Peyer's patch (tissue), 4 donors: ENCODE results near the gene DACH1. TPM values are rescaled to one million over a fixed set of nuclear protein-coding genes. Genes with fewer than 3 reads are reported as not detected.

Experiments used
- DNase-seq, 3 donors: peaks; one replicate each; pipeline ENCODE4 v3.0.0-alpha.2; 2017 to 2019
- H3K27ac ChIP-seq, 4 donors: fragments of 200-600 bp; sonication (generic); one replicate each; pipeline ENCODE4 v1.5.1; 2016 to 2019
- H3K27me3 ChIP-seq, 2 donors: fragments of 200-600 bp; sonication (generic); one replicate each; pipeline ENCODE4 v1.5.1; 2019
- H3K36me3 ChIP-seq, 3 donors: fragments of 200-600 bp; sonication (generic); one replicate each; pipeline ENCODE4 v1.5.1; 2016 to 2019
- H3K4me1 ChIP-seq, 4 donors: fragments of 200-600 bp; sonication (generic); one replicate each; pipeline ENCODE4 v1.5.1; 2016 to 2019
- H3K4me3 ChIP-seq, 4 donors: fragments of 200-600 bp; sonication (generic); 1 replicate in 3 of 4; 2 replicates in 1 of 4; pipeline ENCODE4 v1.5.1; 2016 to 2019; ENCODE audit warnings: mild to moderate bottlenecking in 1 of 4
- H3K9me3 ChIP-seq, 4 donors: fragments of 200-600 bp; sonication (generic); one replicate each; pipeline ENCODE4 v1.5.1; 2016 to 2019; ENCODE audit warnings: mild to moderate bottlenecking in 1 of 4
- CTCF ChIP-seq, 6 experiments: fragments of 450-650 bp in 4 of 6; fragments of 200-600 bp in 2 of 6; sonication (generic) in 1 of 6; IDR thresholded peaks; one replicate each; pipeline ENCODE4 v1.5.1; 2017 to 2019; ENCODE audit warnings: antibody characterized with exemption in 6 of 6, mild to moderate bottlenecking in 3 of 6, moderate library complexity in 1 of 6
- POLR2A ChIP-seq, 2 donors: fragments of 450-650 bp; IDR thresholded peaks; one replicate each; pipeline ENCODE4 v1.5.1; 2017; ENCODE audit warnings: antibody characterized with exemption in 2 of 2, mild to moderate bottlenecking in 2 of 2, moderate library complexity in 2 of 2
- total RNA-seq, 4 donors: library from RNA; depleted of rRNA; stranded (reverse); fragments of >200 nt; gene quantifications; one replicate each; pipeline ENCODE4 v1.1.0, GENCODE V29; 2016

DACH1 gene
- total RNA-seq, 4 donors from 2014 or later, result 15.2 to 63.5 (median 24.4) TPM

GRCh38 chr13:71412231-71412630, 454.8 kb downstream of the DACH1 start:
- no peak for TF ChIP-seq POLR2A (IDR thresholded peaks at IDR 0.05)
- TF ChIP-seq CTCF (IDR thresholded peaks at IDR 0.05), result no peak
- no peaks in the 10 kb centered on the region for H3K4me1 ChIP-seq
- H3K4me3 ChIP-seq, result no peak overlapping the region
- no peak for DNase-seq
- no peak overlapping the region for H3K27ac ChIP-seq
- H3K27me3 ChIP-seq, result no peaks in the 10 kb centered on the region
- H3K36me3 ChIP-seq, result no peaks in the 10 kb centered on the region
- H3K9me3 ChIP-seq, result no peaks in the 10 kb centered on the region

GRCh38 chr13:71408416-71408815, 458.6 kb downstream of the DACH1 start:
- no peaks in the 10 kb centered on the region for H3K9me3 ChIP-seq
- no peak for TF ChIP-seq CTCF (IDR thresholded peaks at IDR 0.05)
- no peak for TF ChIP-seq POLR2A (IDR thresholded peaks at IDR 0.05)
- no peaks in the 10 kb centered on the region for H3K4me1 ChIP-seq
- no peak overlapping the region for H3K27ac ChIP-seq
- H3K36me3 ChIP-seq, result no peaks in the 10 kb centered on the region
- no peaks in the 10 kb centered on the region for H3K27me3 ChIP-seq
- H3K4me3 ChIP-seq, result no peak overlapping the region
- DNase-seq, result no peak

- Histone ChIP-seq H3K27me3 (no peaks in the 10 kb centered on the region), H3K4me1 (no peaks in the 10 kb centered on the region), H3K36me3 (no peaks in the 10 kb centered on the region), H3K27ac (no peak overlapping the region), H3K4me3 (no peak overlapping the region), H3K9me3 (no peaks in the 10 kb centered on the region)
- TF ChIP-seq CTCF (IDR thresholded peaks at IDR 0.05), result no peak
- TF ChIP-seq POLR2A (IDR thresholded peaks at IDR 0.05), result no peak
- no peak for DNase-seq
Observed at GRCh38 chr13:71399631-71400215, 467.3 kb downstream of the DACH1 start.

- no peaks in the 10 kb centered on the region for H3K27me3 ChIP-seq
- H3K36me3 ChIP-seq, result no peaks in the 10 kb centered on the region
- no peak for DNase-seq
- H3K4me1 ChIP-seq, result no peaks in the 10 kb centered on the region
- H3K9me3 ChIP-seq, result no peaks in the 10 kb centered on the region
- no peak for TF ChIP-seq CTCF (IDR thresholded peaks at IDR 0.05)
- no peak for TF ChIP-seq POLR2A (IDR thresholded peaks at IDR 0.05)
- no peak overlapping the region for H3K27ac ChIP-seq
- no peak overlapping the region for H3K4me3 ChIP-seq
Observed at GRCh38 chr13:71396149-71396548, 470.9 kb downstream of the DACH1 start.

GRCh38 chr13:71395053-71395452, 472.0 kb downstream of the DACH1 start:
- H3K4me1 ChIP-seq, result no peaks in the 10 kb centered on the region
- no peak overlapping the region for H3K27ac ChIP-seq
- no peaks in the 10 kb centered on the region for H3K27me3 ChIP-seq
- H3K4me3 ChIP-seq, result no peak overlapping the region
- no peaks in the 10 kb centered on the region for H3K36me3 ChIP-seq
- no peak for TF ChIP-seq CTCF (IDR thresholded peaks at IDR 0.05)
- TF ChIP-seq POLR2A (IDR thresholded peaks at IDR 0.05), result no peak
- no peaks in the 10 kb centered on the region for H3K9me3 ChIP-seq
- no peak for DNase-seq

GRCh38 chr13:71394176-71394575, 472.8 kb downstream of the DACH1 start:
- no peaks in the 10 kb centered on the region for H3K36me3 ChIP-seq
- TF ChIP-seq POLR2A (IDR thresholded peaks at IDR 0.05), result no peak
- no peak for TF ChIP-seq CTCF (IDR thresholded peaks at IDR 0.05)
- H3K4me3 ChIP-seq, result no peak overlapping the region
- H3K27ac ChIP-seq, result no peak overlapping the region
- no peak for DNase-seq
- H3K4me1 ChIP-seq, result no peaks in the 10 kb centered on the region
- no peaks in the 10 kb centered on the region for H3K27me3 ChIP-seq
- H3K9me3 ChIP-seq, result no peaks in the 10 kb centered on the region
